GM12878 (cell line): ENCODE results near the gene TRIM69. TPM values are rescaled to one million over a fixed set of nuclear protein-coding genes. Genes with fewer than 3 reads are reported as not detected.
"Not testable (repeated sequence)": the region's sequence is repeated elsewhere in the genome, so short reads cannot be mapped to it uniquely, and the experiment has no call there.

Source experiments
- ATAC-seq: fragments of 200-7000 bp; cut with Tn5 transposase; 3 replicates; pipeline ENCODE4 v1.9.1; 2020; ENCODE audit warnings: mild to moderate bottlenecking, moderate library complexity
- BruUV-seq: library from RNA; stranded (reverse); fragments of 400-500 nt; replicated peaks from 2 replicates; lab custom pipeline; 2021; lab: Mats Ljungman, UMichigan
- CTCF ChIA-PET: fragments of 300-600 bp; sonication (Branson Sonifier 250); formaldehyde crosslinking; extraction: SDS; loops from one replicate; lab custom pipeline; 2021; ENCODE audit warnings: inconsistent platforms; lab: Yijun Ruan, JAX
- POLR2A ChIA-PET: fragments of 350-600 bp; formaldehyde crosslinking; extraction: SDS; loops from one replicate; lab custom pipeline; 2021; ENCODE audit warnings: inconsistent platforms; lab: Charles Lee
- RAD21 ChIA-PET: fragments of 300-600 bp; sonication (Branson Sonifier 250); formaldehyde crosslinking; loops from one replicate; lab custom pipeline; 2023; ENCODE audit warnings: antibody characterized with exemption; ENCODE audit not compliant: unreplicated experiment; lab: Charles Lee
- SMC1A ChIA-PET: fragments of 300-600 bp; sonication (Branson Sonifier 250); formaldehyde crosslinking; loops from one replicate; lab custom pipeline; 2023; ENCODE audit not compliant: unreplicated experiment, uncharacterized antibody; lab: Charles Lee
- DNase-seq: peaks from one replicate; pipeline ENCODE4 v3.0.0-alpha.2; 2011; ENCODE audit warnings: low read depth, low spot score
- FAIRE-seq: peaks from 3 replicates; lab custom pipeline; 2011; peaks lifted over from hg19 to GRCh38; lab: Jason Lieb, UNC
- H2AFZ ChIP-seq: 2 replicates; pipeline ENCODE4 v1.6.0; 2011; ENCODE audit warnings: low read depth, low read length, control low read depth; ENCODE audit not compliant: control insufficient read depth
- H3K27ac ChIP-seq: 2 replicates; pipeline ENCODE4 v1.5.1; 2011; ENCODE audit warnings: control low read depth; ENCODE audit not compliant: control insufficient read depth, insufficient read depth
- H3K27me3 ChIP-seq, 2 experiments: replicated peaks in 1 of 2; 2 replicates each; pipeline versions ENCODE4 v1.6.0 to v1.6.1; 2011; ENCODE audit warnings: low read length in 1 of 2; ENCODE audit not compliant: control insufficient read depth in 2 of 2, insufficient read depth in 2 of 2
- H3K36me3 ChIP-seq, 2 experiments: 2 replicates each; pipeline ENCODE4 v1.5.1; 2011; ENCODE audit warnings: low read length in 1 of 2; ENCODE audit not compliant: control insufficient read depth in 2 of 2, insufficient read depth in 2 of 2
- H3K4me1 ChIP-seq: 2 replicates; pipeline ENCODE4 v1.6.1; 2011; ENCODE audit warnings: mild to moderate bottlenecking, low read length, moderate library complexity, mixed read lengths; ENCODE audit not compliant: control insufficient read depth, insufficient read depth
- H3K4me2 ChIP-seq: 2 replicates; pipeline ENCODE4 v1.6.0; 2011; ENCODE audit warnings: control low read depth; ENCODE audit not compliant: control insufficient read depth, insufficient read depth
- H3K4me3 ChIP-seq: fragments of 200-600 bp; sonication (generic); 2 replicates; pipeline ENCODE4 v1.5.1; 2016
- H3K79me2 ChIP-seq: 2 replicates; pipeline ENCODE4 v1.6.0; 2011; ENCODE audit warnings: low read length; ENCODE audit not compliant: control insufficient read depth, insufficient read depth
- H3K9ac ChIP-seq: 2 replicates; pipeline ENCODE4 v1.8.0; 2011; ENCODE audit warnings: low read length, control low read depth, mixed read lengths; ENCODE audit not compliant: control insufficient read depth, insufficient read depth
- H3K9me3 ChIP-seq: replicated peaks from 3 replicates; pipeline ENCODE4 v1.5.1; 2011; ENCODE audit warnings: mild to moderate bottlenecking, low read length; ENCODE audit not compliant: control insufficient read depth, insufficient read depth
- H4K20me1 ChIP-seq: 2 replicates; pipeline ENCODE4 v1.6.0; 2011; ENCODE audit not compliant: control insufficient read depth, insufficient read depth
- WGBS: methylation state at CpG from one replicate; pipeline ENCODE4 v1.1.6; 2016; ENCODE audit warnings: low lambda C conversion rate; ENCODE audit not compliant: insufficient replicate concordance, insufficient coverage; ENCODE audit errors: missing lambda C conversion rate; 5-methylcytosine and 5-hydroxymethylcytosine counted together
- in situ Hi-C: fragments of 300-500 bp; cut with MboI; formaldehyde crosslinking; loops from 9 replicates; pipeline ENCODE4 v1.14.3; 2018; ENCODE audit warnings: mixed read lengths
- intact Hi-C: fragments of 100-400 bp; cut with micrococcal nuclease; formaldehyde crosslinking; loops from one replicate; pipeline ENCODE4 v1.14.2; 2022; ENCODE audit not compliant: unreplicated experiment
- polyA plus RNA-seq, 11 experiments: library from polyadenylated mRNA; depleted of rRNA in 4 of 11; unstranded in 6 of 11; stranded (reverse) in 5 of 11; fragments of >200 nt; fragmentation: Nextera tagmentation in 4 of 11; fragmentation: Illumina TruSeq in 1 of 11; extraction: Ambion mirVana in 4 of 11; extraction: Trizol in 1 of 11; gene quantifications; 1 replicate in 1 of 11; 2 replicates in 10 of 11; pipeline versions ENCODE4 v1.2.1 to v1.2.3, GENCODE V29; 2011 to 2016; ENCODE audit warnings: inconsistent platforms in 2 of 11, missing spikeins in 2 of 11, low read depth in 1 of 11
- total RNA-seq, 4 experiments: library from RNA; depleted of rRNA in 3 of 4; stranded (reverse); fragments of >200 nt in 3 of 4; fragmentation: Illumina TruSeq in 1 of 4; extraction: Trizol in 1 of 4; gene quantifications; 2 replicates each; pipeline versions ENCODE4 v1.2.1 to v1.2.3, GENCODE V29; 2013 to 2021

The TRIM69 gene
- total and polyA plus RNA-seq, 10 of the 15 experiments (the other 5 are each of a cell fraction or from before 2014, with no cell fraction given) = 11.2 to 52.7 (median 37.8) TPM

DNA sequence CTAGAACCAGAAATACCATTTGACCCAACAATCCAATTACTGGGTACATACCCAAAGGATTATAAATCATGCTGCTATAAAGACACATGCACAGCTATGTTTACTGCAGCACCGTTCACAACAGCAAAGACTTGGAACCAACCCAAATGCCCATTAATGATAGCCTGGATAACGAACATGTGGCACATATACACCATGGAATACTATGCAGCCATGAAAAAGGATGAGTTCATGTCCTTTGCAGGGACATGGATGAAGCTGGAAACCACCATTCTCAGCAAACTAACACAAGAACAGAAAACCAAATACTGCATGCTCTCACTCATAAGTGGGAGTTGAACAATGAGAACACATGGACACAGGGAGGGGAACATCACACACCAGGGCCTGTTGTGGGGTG, 47.0 kb upstream of the TRIM69 start:
- RAD21 ChIA-PET, in situ Hi-C loops, ATAC-seq, H3K4me1 ChIP-seq, H4K20me1 ChIP-seq, BruUV-seq, H3K4me3 ChIP-seq, H3K4me2 ChIP-seq, H3K36me3 ChIP-seq, H2AFZ ChIP-seq, POLR2A ChIA-PET, H3K79me2 ChIP-seq, H3K27ac ChIP-seq, H3K27me3 ChIP-seq, H3K9me3 ChIP-seq, FAIRE-seq, SMC1A ChIA-PET, intact Hi-C loops, H3K9ac ChIP-seq, DNase-seq: not testable (repeated sequence)
- WGBS = 92% methylated on average over 2 of the region's 2 CpGs
- CTCF ChIA-PET = interaction anchor here (1.6 kb wide), 1 partner anchor 9 kb away, joined by 4 read pairs; no protein-coding TSS in a partner anchor

DNA sequence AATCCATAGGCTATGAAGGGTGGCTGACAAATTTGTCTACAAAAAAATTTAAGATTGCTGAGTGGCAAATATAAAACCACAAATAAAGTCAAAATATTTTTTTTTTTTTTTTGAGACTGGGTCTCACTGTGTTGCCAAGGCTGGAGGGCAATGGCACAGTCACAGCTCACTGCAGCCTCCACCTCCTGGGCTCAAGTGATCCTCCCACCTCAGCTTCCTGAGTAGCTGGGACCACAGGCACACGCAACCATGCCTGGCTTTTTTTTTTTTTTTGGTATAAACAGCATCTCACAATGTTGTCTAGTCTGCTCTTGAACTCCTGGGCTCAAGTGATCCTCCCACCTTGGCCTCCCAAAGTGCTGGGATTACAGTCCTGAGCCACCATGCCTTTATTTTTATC, 46.1 kb upstream of the TRIM69 start:
- H2AFZ ChIP-seq, H3K36me3 ChIP-seq, DNase-seq, ATAC-seq, H3K9me3 ChIP-seq, in situ Hi-C loops, H3K4me1 ChIP-seq, intact Hi-C loops, H3K27ac ChIP-seq, RAD21 ChIA-PET, H3K27me3 ChIP-seq, BruUV-seq, H3K4me2 ChIP-seq, FAIRE-seq, H3K9ac ChIP-seq, H3K79me2 ChIP-seq, H4K20me1 ChIP-seq, H3K4me3 ChIP-seq: not testable (repeated sequence)
- ChIA-PET POLR2A (interaction anchor here (0.6 kb wide), 1 partner anchor 460 kb away, joined by 3 read pairs; no protein-coding TSS in a partner anchor), SMC1A (interaction anchor here (0.7 to 1.0 kb wide), 2 partner anchors 27 to 47 kb away, joined by 3 read pairs; partner anchors contain the start of gene SPG11), CTCF (interaction anchor here (1.1 to 2.5 kb wide), 3 partner anchors 8 to 20 kb away, joined by 4 to 12 read pairs (median 4); partner anchors contain the start of genes B2M and PATL2)
- WGBS = 0% methylated on average over 1 of the region's 1 CpG
